Vagina (tissue), 2 donors: ENCODE measurements around the gene SIPA1L3. TPM values are rescaled to one million over a fixed set of nuclear protein-coding genes. Genes with fewer than 3 reads are reported as not detected.

Source experiments
- DNase-seq, 2 donors: peaks; one replicate each; pipeline ENCODE4 v3.0.0-alpha.2; 2017; ENCODE audit errors: extremely low spot score in 2 of 2
- H3K27ac ChIP-seq: fragments of 200-600 bp; sonication (generic); one replicate; pipeline ENCODE4 v1.5.1; 2019
- H3K27me3 ChIP-seq: fragments of 200-600 bp; sonication (generic); one replicate; pipeline ENCODE4 v1.5.1; 2019
- H3K36me3 ChIP-seq, 2 donors: fragments of 200-600 bp; sonication (generic); one replicate each; pipeline ENCODE4 v1.5.1; 2017 to 2019
- H3K4me1 ChIP-seq: fragments of 200-600 bp; sonication (generic); one replicate; pipeline ENCODE4 v1.5.1; 2019
- H3K4me3 ChIP-seq, 2 donors: fragments of 200-600 bp; sonication (generic); 1 replicate in 1 of 2; 2 replicates in 1 of 2; pipeline ENCODE4 v1.5.1; 2016 to 2019
- H3K9me3 ChIP-seq: fragments of 200-600 bp; sonication (generic); one replicate; pipeline ENCODE4 v1.5.1; 2019
- CTCF ChIP-seq, 3 experiments: fragments of 450-650 bp in 2 of 3; fragments of 200-600 bp in 1 of 3; sonication (generic) in 1 of 3; IDR thresholded peaks; one replicate each; pipeline ENCODE4 v1.5.1; 2017 to 2019; ENCODE audit warnings: antibody characterized with exemption in 3 of 3, mild to moderate bottlenecking in 2 of 3, moderate library complexity in 2 of 3
- POLR2A ChIP-seq, 2 donors: fragments of 450-650 bp; IDR thresholded peaks; one replicate each; pipeline ENCODE4 v1.6.1; 2017; ENCODE audit warnings: antibody characterized with exemption in 2 of 2, mild to moderate bottlenecking in 2 of 2, moderate library complexity in 2 of 2
- POLR2AphosphoS5 ChIP-seq, 2 donors: sonication (generic); formaldehyde crosslinking; IDR thresholded peaks; one replicate each; pipeline ENCODE4 v1.9.0; 2017; ENCODE audit warnings: antibody characterized with exemption in 2 of 2, mild to moderate bottlenecking in 2 of 2, low read depth in 1 of 2; ENCODE audit not compliant: insufficient read depth in 1 of 2
- intact Hi-C: fragments of 100-400 bp; cut with DNase I; formaldehyde crosslinking; loops from one replicate; pipeline ENCODE4 v1.15.1; 2023
- total RNA-seq: library from RNA; depleted of rRNA; stranded (reverse); fragments of >200 nt; gene quantifications from one replicate; pipeline ENCODE4 v1.2.3, GENCODE V29; 2016

The SIPA1L3 gene
- total RNA-seq, 1 donor from 2014 or later, result 13.0 TPM

DNA sequence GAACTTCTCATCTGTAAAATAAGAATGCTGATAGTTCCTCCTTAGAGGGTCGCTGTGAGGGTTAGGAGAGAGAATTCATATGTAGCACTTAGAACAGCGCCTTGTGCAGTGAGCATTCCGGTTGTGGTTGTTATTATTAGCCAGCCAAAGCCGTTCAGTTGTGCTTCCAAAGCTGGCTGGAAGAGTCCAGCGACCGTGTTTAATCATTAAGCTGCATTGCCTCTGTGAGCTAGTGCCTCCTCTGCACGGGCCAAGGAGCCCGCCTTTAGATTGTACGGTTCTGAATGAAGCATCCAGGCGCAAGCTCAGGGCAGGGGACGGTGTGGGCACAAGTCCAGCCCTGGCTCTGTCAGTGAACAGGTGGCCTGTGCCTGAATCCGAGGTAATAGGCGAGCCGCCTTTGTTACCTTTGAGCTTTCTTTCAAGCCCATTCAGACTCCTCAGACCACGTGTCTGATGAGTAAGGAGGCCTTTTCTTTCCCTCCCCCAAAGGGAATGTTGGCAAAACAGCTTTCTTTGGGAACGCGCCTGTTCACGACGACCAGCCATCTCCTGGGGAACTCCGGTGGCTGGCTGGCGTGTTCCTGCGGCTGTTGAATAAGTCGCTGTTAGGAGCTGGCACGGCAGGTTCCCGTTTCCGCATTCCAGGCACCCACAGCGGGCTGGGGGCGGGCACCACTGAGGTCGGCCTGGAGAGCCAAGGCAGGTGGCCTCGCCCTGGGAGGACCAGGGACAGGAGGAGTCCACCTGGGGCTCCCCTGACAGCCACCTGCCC lies 25.1 kb downstream of the SIPA1L3 start:
- intact Hi-C loops, result no loop called here
- Histone ChIP-seq H3K4me3 (peak overlapping the region in 1 of 2 donors; percentile 18), H3K9me3 (peaks cover 6% of the 10 kb centered on the region), H3K4me1 (peaks cover 26% of the 10 kb centered on the region), H3K27me3 (no peaks in the 10 kb centered on the region), H3K27ac (no peak overlapping the region), H3K36me3 (peaks cover 0 to 5% of the 10 kb centered on the region in 2 donors)
- no peak for DNase-seq
- TF ChIP-seq POLR2AphosphoS5 (IDR thresholded peaks at IDR 0.05; ENCODE audit: insufficient read depth in 1 of 2, low read depth in 1 of 2) (peak; percentile 26 to 38), POLR2A (IDR thresholded peaks at IDR 0.05) (no peak), CTCF (IDR thresholded peaks at IDR 0.05) (no peak)

GRCh38 chr19:37932985-37933936 lies 26.3 kb downstream of the SIPA1L3 start:
- intact Hi-C loops, result no loop called here
- no peak overlapping the region for H3K27ac ChIP-seq
- TF ChIP-seq POLR2AphosphoS5 (IDR thresholded peaks at IDR 0.05; ENCODE audit: insufficient read depth in 1 of 2, low read depth in 1 of 2), result no peak
- TF ChIP-seq POLR2A (IDR thresholded peaks at IDR 0.05), result no peak
- no peak for TF ChIP-seq CTCF (IDR thresholded peaks at IDR 0.05)

DNA sequence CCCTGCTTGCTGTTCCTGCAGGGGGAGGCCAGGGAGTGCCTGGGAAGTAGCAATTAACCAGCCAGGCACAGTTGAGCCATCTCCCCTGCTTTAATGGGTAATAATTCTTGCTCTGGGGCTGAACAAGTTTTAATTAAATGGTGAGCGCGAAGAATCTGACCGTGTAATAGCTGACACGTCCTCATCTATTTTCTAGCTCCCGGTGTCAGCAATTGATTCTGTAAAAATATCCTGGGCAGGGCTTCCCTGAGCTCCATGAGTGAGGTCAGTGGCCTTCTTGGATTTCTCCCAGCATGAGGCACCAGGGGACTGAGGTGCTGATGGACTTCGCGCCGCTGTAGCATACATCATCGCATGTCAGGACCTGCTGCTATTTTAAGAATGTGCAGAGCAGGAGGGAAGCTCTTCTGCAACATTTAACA lies 26.9 kb downstream of the SIPA1L3 start:
- peaks cover 6% of the 10 kb centered on the region for H3K9me3 ChIP-seq
- TF ChIP-seq POLR2A (IDR thresholded peaks at IDR 0.05) (no peak), POLR2AphosphoS5 (IDR thresholded peaks at IDR 0.05; ENCODE audit: insufficient read depth in 1 of 2, low read depth in 1 of 2) (no peak), CTCF (IDR thresholded peaks at IDR 0.05) (no peak)
- intact Hi-C loops, result no loop called here
- no peak for DNase-seq
- H3K27ac ChIP-seq, result no peak overlapping the region
- H3K36me3 ChIP-seq, result peaks cover 0 to 5% of the 10 kb centered on the region in 2 donors
- H3K4me3 ChIP-seq, result no peak overlapping the region
- H3K27me3 ChIP-seq, result no peaks in the 10 kb centered on the region
- peaks cover 26% of the 10 kb centered on the region for H3K4me1 ChIP-seq

More at GRCh38 chr19:37932985-37933936, 26.3 kb downstream of the SIPA1L3 start:
- peaks cover 6% of the 10 kb centered on the region for H3K9me3 ChIP-seq
- peaks cover 0 to 5% of the 10 kb centered on the region in 2 donors for H3K36me3 ChIP-seq
- no peaks in the 10 kb centered on the region for H3K27me3 ChIP-seq
- no peak for DNase-seq
- peaks cover 26% of the 10 kb centered on the region for H3K4me1 ChIP-seq
- peak overlapping the region in 1 of 2 donors; percentile 18 for H3K4me3 ChIP-seq

GRCh38 chr19:37935341-37935740 lies 28.3 kb downstream of the SIPA1L3 start:
- Histone ChIP-seq H3K27ac (no peak overlapping the region), H3K4me3 (no peak overlapping the region), H3K9me3 (peaks cover 6% of the 10 kb centered on the region), H3K27me3 (no peaks in the 10 kb centered on the region), H3K36me3 (peaks cover 0 to 5% of the 10 kb centered on the region in 2 donors), H3K4me1 (peaks cover 26% of the 10 kb centered on the region)
- intact Hi-C loops, result no loop called here
- no peak for TF ChIP-seq POLR2AphosphoS5 (IDR thresholded peaks at IDR 0.05; ENCODE audit: insufficient read depth in 1 of 2, low read depth in 1 of 2)
- no peak for TF ChIP-seq CTCF (IDR thresholded peaks at IDR 0.05)
- TF ChIP-seq POLR2A (IDR thresholded peaks at IDR 0.05), result no peak
- no peak for DNase-seq
